Measurements from ENCODE around the gene KSR1. TPM values are rescaled to one million over a fixed set of nuclear protein-coding genes. Genes with fewer than 3 reads are reported as not detected.

Gene KSR1
- total and polyA plus RNA-seq, 10 of the 15 experiments (the other 5 are each of a cell fraction or from before 2014, with no cell fraction given) = 0.97 to 66.6 (median 22.9) TPM

- Histone ChIP-seq H4K20me1 (ENCODE audit: control insufficient read depth, insufficient read depth) (no peaks in the 10 kb centered on the region), H3K9me3 (replicated peaks; ENCODE audit: control insufficient read depth, insufficient read depth, low read length) (no peaks in the 10 kb centered on the region; the same call in 2 of the 3 replicates), H3K79me2 (ENCODE audit: control insufficient read depth, insufficient read depth, low read length) (peaks cover 78% of the 10 kb centered on the region), H3K4me3 (no peak overlapping the region), H2AFZ (ENCODE audit: control insufficient read depth, low read depth, low read length) (no peak overlapping the region), H3K4me2 (ENCODE audit: control insufficient read depth, insufficient read depth) (no peak overlapping the region), H3K27ac (ENCODE audit: control insufficient read depth, insufficient read depth) (no peak overlapping the region), H3K36me3 (ENCODE audit: control insufficient read depth in 2 of 2, insufficient read depth in 2 of 2, low read length in 1 of 2) (peaks cover 3 to 10% of the 10 kb centered on the region in 2 experiments; a peak in 2 of 4 replicates), H3K4me1 (ENCODE audit: control insufficient read depth, insufficient read depth, low read length) (peaks cover 62% of the 10 kb centered on the region), H3K27me3 (replicated peaks in 1 of 2; ENCODE audit: control insufficient read depth in 2 of 2, insufficient read depth in 2 of 2, low read length in 1 of 2) (no peaks in the 10 kb centered on the region), H3K9ac (ENCODE audit: control insufficient read depth, insufficient read depth, low read length) (no peak overlapping the region)
- in situ Hi-C loops (cut with MboI) = loop anchor here (25.0 kb wide), 2 partner anchors 1083 to 1408 kb away; partner anchors contain the start of genes FLOT2, PIGS and UNC119
- DNase-seq (ENCODE audit: low read depth, low spot score) (no peak), FAIRE-seq (no peak), ATAC-seq (no peak)
- ChIA-PET SMC1A (ENCODE audit: uncharacterized antibody, unreplicated experiment) (interaction anchor here (2.0 to 13.2 kb wide), 5 partner anchors 14 to 67 kb away, joined by 6 to 228 read pairs (median 44); partner anchors contain the start of gene KSR1), POLR2A (interaction anchor here (2.6 kb wide), 1 partner anchor 65 kb away, joined by 7 read pairs; no protein-coding TSS in a partner anchor), CTCF (interaction anchor here (1.1 kb wide), 1 partner anchor 23 kb away, joined by 3 read pairs; the partner anchor contains the start of gene KSR1), RAD21 (ENCODE audit: unreplicated experiment) (interaction anchor here (8.3 kb wide), 1 partner anchor 66 kb away, joined by 98 read pairs; no protein-coding TSS in a partner anchor)
- no TSS peak for BruUV-seq (replicated peaks)
- 92% methylated on average over 10 of the region's 10 CpGs for WGBS (ENCODE audit: insufficient coverage, insufficient replicate concordance, low lambda C conversion rate, missing lambda C conversion rate)
- intact Hi-C loops (cut with micrococcal nuclease; ENCODE audit: unreplicated experiment) = no loop called here
- TF ChIP-seq ZNF207 (IDR thresholded peaks at IDR 0.05; ENCODE audit: borderline replicate concordance) (no peak), TAF1 (IDR thresholded peaks at IDR 0.05; ENCODE audit: borderline replicate concordance, low read depth, low read length) (no peak), MXI1 (IDR thresholded peaks at IDR 0.05; ENCODE audit: low read depth, low read length) (no peak), NRF1 (conservative IDR thresholded peaks at IDR 0.05; ENCODE audit: low read depth, low read length) (no peak), KAT2A (conservative IDR thresholded peaks at IDR 0.05; ENCODE audit: control insufficient read depth, low read depth, low read length) (no peak), NR2C1 (IDR thresholded peaks at IDR 0.05) (no peak), ESRRA (IDR thresholded peaks at IDR 0.05; ENCODE audit: low read length) (no peak), IKZF2 (IDR thresholded peaks at IDR 0.05) (0 out of 4 replicates have a peak, but pooled peaks of 1 of the 2 experiments have one; percentile 8), BCL11A (IDR thresholded peaks at IDR 0.05; ENCODE audit: low read depth, low read length) (no peak), CEBPB (IDR thresholded peaks at IDR 0.05; ENCODE audit: borderline replicate concordance in 1 of 2, low read depth in 2 of 2, low read length in 2 of 2) (no peak), ZNF384 (IDR thresholded peaks at IDR 0.05; ENCODE audit: borderline replicate concordance, low read depth, low read length) (no peak), HDGF (IDR thresholded peaks at IDR 0.05) (peak; percentile 82), BHLHE40 (IDR thresholded peaks at IDR 0.05; ENCODE audit: borderline replicate concordance in 1 of 2, low read depth in 2 of 2, low read length in 1 of 2) (no peak), E2F8 (IDR thresholded peaks at IDR 0.05; ENCODE audit: low read depth, partially characterized antibody) (no peak), YBX1 (IDR thresholded peaks at IDR 0.05) (no peak), SKIL (IDR thresholded peaks at IDR 0.05; ENCODE audit: low read depth, poor library complexity, severe bottlenecking) (no peak), IRF5 (IDR thresholded peaks at IDR 0.05; ENCODE audit: borderline replicate concordance) (no peak), CHD1 (IDR thresholded peaks at IDR 0.05; ENCODE audit: low read depth, low read length) (no peak)
Observed at GRCh38 chr17:27478901-27479538, 22.8 kb downstream of the KSR1 start.

All from GM12878 (cell line).